ENCODE results near the gene ZNF334. TPM values are rescaled to one million over a fixed set of nuclear protein-coding genes. Genes with fewer than 3 reads are reported as not detected.

Gene ZNF334
- total RNA-seq, 1 donor from 2014 or later = 21.4 TPM

DNA sequence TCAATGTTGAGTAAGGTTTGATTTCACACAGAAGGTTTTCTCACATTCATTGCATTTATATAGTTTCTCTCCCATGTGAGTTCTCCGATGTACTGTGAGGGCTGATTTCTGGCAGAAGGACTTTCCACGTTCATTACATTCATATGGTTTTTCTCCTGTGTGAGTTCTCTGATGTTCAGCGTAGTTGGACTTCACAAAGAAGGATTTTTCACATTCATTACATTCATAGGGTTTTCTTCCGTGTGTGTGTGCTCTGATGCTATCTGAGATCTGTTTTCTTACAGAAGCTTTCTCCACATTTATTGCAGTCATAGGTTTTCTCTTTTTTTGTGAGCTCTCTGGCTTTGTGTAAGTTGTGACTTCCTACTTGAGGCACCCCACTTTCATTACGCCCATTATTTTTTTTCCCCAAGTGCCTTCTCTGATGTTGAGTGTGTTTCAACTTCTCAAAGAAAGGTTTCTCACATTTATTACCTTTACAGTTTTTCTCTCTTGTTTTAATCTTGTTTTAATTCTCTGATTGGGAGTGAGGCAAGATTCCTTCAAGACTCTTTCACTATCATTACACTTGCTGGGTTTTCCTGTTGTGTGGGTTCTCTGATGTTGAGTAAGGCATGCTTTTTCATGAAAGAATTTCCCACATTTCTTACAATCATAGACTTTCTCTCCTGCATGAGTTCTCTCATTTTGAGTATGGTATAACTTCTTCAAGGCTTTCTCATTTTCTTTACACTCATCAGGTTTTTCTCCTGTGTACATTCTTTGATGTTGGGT is 56.9 kb downstream of the ZNF334 start:
- TF ChIP-seq, protein P1, sequence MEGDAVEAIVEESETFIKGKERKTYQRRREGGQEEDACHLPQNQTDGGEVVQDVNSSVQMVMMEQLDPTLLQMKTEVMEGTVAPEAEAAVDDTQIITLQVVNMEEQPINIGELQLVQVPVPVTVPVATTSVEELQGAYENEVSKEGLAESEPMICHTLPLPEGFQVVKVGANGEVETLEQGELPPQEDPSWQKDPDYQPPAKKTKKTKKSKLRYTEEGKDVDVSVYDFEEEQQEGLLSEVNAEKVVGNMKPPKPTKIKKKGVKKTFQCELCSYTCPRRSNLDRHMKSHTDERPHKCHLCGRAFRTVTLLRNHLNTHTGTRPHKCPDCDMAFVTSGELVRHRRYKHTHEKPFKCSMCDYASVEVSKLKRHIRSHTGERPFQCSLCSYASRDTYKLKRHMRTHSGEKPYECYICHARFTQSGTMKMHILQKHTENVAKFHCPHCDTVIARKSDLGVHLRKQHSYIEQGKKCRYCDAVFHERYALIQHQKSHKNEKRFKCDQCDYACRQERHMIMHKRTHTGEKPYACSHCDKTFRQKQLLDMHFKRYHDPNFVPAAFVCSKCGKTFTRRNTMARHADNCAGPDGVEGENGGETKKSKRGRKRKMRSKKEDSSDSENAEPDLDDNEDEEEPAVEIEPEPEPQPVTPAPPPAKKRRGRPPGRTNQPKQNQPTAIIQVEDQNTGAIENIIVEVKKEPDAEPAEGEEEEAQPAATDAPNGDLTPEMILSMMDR (conservative IDR thresholded peaks at IDR 0.05) = no peak
- DNase-seq (ENCODE audit: low read depth, low spot score) = no peak
- Mint-ChIP-seq H3K4me3 (no peak overlapping the region), H3K4me1 (peaks cover 12% of the 10 kb centered on the region), H3K36me3 (ENCODE audit: low read depth) (peaks cover 39% of the 10 kb centered on the region), H3K27me3 (ENCODE audit: low read depth) (peaks cover 2% of the 10 kb centered on the region), H3K9me3 (peaks cover 21% of the 10 kb centered on the region), H3K27ac (ENCODE audit: unreplicated experiment) (no peak overlapping the region)

GRCh38 chr20:46455729-46456128 is 57.6 kb downstream of the ZNF334 start:
- H3K36me3 Mint-ChIP-seq (ENCODE audit: low read depth) = peaks cover 43% of the 10 kb centered on the region
- no peak overlapping the region for H3K27ac Mint-ChIP-seq (ENCODE audit: unreplicated experiment)
- H3K9me3 Mint-ChIP-seq = peaks cover 23% of the 10 kb centered on the region
- H3K4me1 Mint-ChIP-seq = peaks cover 12% of the 10 kb centered on the region
- H3K4me3 Mint-ChIP-seq = no peak overlapping the region
- peaks cover 2% of the 10 kb centered on the region for H3K27me3 Mint-ChIP-seq (ENCODE audit: low read depth)
- no peak for DNase-seq (ENCODE audit: low read depth, low spot score)
- TF ChIP-seq, protein P1 (conservative IDR thresholded peaks at IDR 0.05) = no peak

Other genes with a start within 250 kb of the ZNF334 start
- 0.09 TPM in 1 of 2 replicates, not detected in the other for gene CDH22, start 205.1 kb downstream of the ZNF334 start, total RNA-seq
- 62.4 and 70.1 TPM in 2 replicates for gene ELMO2, start 106.9 kb downstream of the ZNF334 start, total RNA-seq
- 0.14 and 0.26 TPM in 2 replicates for gene OCSTAMP, start 37.1 kb upstream of the ZNF334 start, total RNA-seq
- 6.1 and 6.7 TPM in 2 replicates for gene SLC13A3, start 137.9 kb upstream of the ZNF334 start, total RNA-seq
- gene TP53RK, start 175.9 kb upstream of the ZNF334 start, total RNA-seq = 19.5 and 19.8 TPM in 2 replicates
- gene SLC2A10, start 196.1 kb upstream of the ZNF334 start, total RNA-seq = 11.3 and 12.7 TPM in 2 replicates

All from neural crest cell (in vitro differentiated cells).